ENCODE measurements around the gene S100PBP. TPM values are rescaled to one million over a fixed set of nuclear protein-coding genes. Genes with fewer than 3 reads are reported as not detected.

Gene S100PBP
- total RNA-seq, 1 donor from 2014 or later = 66.1 TPM

DNA sequence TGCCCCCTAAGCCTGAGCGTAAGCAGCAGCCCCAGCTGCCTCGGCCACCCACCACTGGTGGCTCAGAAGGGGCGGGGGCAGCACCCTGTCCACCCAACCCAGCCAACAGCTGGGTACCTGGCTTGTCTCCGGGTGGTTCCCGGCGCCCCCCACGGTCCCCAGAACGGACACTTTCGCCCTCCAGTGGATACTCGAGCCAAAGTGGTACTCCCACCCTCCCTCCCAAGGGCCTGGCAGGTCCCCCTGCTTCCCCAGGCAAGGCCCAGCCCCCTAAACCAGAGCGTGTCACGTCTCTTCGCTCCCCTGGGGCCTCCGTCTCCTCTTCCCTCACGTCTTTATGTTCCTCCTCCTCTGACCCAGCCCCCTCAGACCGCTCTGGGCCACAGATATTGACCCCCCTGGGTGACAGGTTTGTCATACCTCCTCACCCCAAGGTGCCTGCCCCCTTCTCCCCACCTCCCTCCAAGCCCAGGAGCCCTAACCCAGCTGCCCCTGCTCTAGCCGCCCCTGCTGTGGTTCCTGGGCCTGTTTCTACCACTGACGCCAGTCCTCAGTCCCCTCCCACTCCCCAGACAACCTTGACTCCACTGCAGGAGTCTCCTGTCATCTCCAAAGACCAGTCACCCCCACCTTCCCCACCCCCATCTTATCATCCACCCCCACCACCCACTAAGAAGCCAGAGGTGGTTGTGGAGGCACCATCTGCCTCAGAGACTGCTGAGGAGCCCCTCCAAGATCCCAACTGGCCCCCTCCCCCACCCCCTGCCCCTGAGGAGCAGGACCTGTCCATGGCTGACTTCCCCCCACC, 46.5 kb upstream of the S100PBP start:
- no peaks in the 10 kb centered on the region for H3K27me3 Mint-ChIP-seq
- no peaks in the 10 kb centered on the region for H3K9me3 Mint-ChIP-seq (ENCODE audit: low read depth)
- TF ChIP-seq, protein P1, sequence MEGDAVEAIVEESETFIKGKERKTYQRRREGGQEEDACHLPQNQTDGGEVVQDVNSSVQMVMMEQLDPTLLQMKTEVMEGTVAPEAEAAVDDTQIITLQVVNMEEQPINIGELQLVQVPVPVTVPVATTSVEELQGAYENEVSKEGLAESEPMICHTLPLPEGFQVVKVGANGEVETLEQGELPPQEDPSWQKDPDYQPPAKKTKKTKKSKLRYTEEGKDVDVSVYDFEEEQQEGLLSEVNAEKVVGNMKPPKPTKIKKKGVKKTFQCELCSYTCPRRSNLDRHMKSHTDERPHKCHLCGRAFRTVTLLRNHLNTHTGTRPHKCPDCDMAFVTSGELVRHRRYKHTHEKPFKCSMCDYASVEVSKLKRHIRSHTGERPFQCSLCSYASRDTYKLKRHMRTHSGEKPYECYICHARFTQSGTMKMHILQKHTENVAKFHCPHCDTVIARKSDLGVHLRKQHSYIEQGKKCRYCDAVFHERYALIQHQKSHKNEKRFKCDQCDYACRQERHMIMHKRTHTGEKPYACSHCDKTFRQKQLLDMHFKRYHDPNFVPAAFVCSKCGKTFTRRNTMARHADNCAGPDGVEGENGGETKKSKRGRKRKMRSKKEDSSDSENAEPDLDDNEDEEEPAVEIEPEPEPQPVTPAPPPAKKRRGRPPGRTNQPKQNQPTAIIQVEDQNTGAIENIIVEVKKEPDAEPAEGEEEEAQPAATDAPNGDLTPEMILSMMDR (IDR thresholded peaks at IDR 0.05; ENCODE audit: unreplicated experiment) = no peak
- H3K27ac Mint-ChIP-seq = no peak overlapping the region
- peaks cover 19% of the 10 kb centered on the region for H3K4me1 Mint-ChIP-seq (ENCODE audit: low read depth)
- H3K36me3 Mint-ChIP-seq (ENCODE audit: insufficient read depth) = peaks cover 13% of the 10 kb centered on the region
- DNase-seq (ENCODE audit: low spot score, unreplicated experiment) = no peak
- H3K4me3 Mint-ChIP-seq (ENCODE audit: low read depth) = no peak overlapping the region

DNA sequence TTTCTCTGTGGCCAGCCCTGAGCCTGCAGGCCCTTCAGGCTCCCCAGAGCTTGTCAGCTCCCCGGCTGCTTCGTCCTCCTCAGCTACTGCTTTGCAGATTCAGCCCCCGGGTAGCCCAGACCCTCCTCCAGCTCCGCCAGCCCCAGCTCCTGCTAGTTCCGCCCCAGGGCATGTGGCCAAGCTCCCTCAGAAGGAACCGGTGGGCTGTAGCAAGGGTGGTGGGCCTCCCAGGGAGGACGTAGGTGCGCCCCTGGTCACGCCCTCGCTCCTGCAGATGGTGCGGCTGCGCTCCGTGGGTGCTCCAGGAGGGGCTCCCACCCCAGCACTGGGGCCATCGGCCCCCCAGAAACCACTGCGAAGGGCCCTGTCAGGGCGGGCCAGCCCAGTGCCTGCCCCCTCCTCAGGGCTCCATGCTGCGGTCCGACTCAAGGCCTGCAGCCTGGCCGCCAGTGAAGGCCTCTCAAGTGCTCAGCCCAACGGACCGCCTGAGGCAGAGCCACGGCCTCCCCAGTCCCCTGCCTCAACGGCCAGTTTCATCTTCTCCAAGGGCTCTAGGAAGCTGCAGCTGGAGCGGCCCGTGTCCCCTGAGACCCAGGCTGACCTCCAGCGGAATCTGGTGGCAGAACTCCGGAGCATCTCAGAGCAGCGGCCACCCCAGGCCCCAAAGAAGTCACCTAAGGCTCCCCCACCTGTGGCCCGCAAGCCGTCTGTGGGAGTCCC, 45.7 kb upstream of the S100PBP start:
- Mint-ChIP-seq H3K4me1 (ENCODE audit: low read depth) (peaks cover 11% of the 10 kb centered on the region), H3K9me3 (ENCODE audit: low read depth) (no peaks in the 10 kb centered on the region), H3K4me3 (ENCODE audit: low read depth) (no peak overlapping the region), H3K27ac (peak overlapping the region; percentile 16), H3K36me3 (ENCODE audit: insufficient read depth) (peaks cover 15% of the 10 kb centered on the region), H3K27me3 (no peaks in the 10 kb centered on the region)
- DNase-seq (ENCODE audit: low spot score, unreplicated experiment) = no peak
- TF ChIP-seq, protein P1 (IDR thresholded peaks at IDR 0.05; ENCODE audit: unreplicated experiment) = no peak

DNA sequence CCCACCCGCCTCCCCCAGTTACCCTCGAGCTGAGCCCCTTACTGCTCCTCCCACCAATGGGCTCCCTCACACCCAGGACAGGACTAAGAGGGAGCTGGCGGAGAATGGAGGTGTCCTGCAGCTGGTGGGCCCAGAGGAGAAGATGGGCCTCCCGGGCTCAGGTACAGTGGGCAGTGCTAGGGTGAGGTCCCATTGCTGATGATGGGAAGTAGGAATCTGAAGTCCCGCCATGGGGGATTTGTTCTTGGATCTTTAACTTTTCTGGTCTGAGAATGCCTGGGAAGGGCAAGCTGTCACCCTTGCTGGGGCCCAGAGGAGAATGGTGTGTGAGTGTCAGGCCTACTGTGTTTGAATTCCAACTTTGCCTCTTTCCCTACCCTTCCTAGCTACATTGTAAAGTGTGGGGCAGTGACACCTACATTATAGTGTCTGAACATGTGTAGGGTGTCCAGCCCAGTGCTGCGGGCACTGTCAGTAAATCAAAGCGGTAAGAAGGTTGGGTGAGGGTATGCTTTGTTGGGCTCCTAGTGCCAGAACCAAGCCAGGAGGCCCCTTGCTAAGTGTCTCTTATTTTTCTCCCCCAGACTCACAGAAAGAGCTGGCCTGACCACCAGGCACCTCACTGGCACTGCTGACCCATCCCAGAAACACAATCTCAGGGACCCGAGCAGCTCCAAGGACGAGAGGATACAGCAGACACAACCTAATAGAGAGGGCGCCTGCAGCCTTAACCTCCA, 45.0 kb upstream of the S100PBP start:
- H3K27ac Mint-ChIP-seq = peak overlapping the region; percentile 74
- TF ChIP-seq, protein P1 (IDR thresholded peaks at IDR 0.05; ENCODE audit: unreplicated experiment) = no peak
- peaks cover 15% of the 10 kb centered on the region for H3K36me3 Mint-ChIP-seq (ENCODE audit: insufficient read depth)
- no peak for DNase-seq (ENCODE audit: low spot score, unreplicated experiment)
- H3K9me3 Mint-ChIP-seq (ENCODE audit: low read depth) = no peaks in the 10 kb centered on the region
- no peak overlapping the region for H3K4me3 Mint-ChIP-seq (ENCODE audit: low read depth)
- no peaks in the 10 kb centered on the region for H3K27me3 Mint-ChIP-seq
- peaks cover 4% of the 10 kb centered on the region for H3K4me1 Mint-ChIP-seq (ENCODE audit: low read depth)

DNA sequence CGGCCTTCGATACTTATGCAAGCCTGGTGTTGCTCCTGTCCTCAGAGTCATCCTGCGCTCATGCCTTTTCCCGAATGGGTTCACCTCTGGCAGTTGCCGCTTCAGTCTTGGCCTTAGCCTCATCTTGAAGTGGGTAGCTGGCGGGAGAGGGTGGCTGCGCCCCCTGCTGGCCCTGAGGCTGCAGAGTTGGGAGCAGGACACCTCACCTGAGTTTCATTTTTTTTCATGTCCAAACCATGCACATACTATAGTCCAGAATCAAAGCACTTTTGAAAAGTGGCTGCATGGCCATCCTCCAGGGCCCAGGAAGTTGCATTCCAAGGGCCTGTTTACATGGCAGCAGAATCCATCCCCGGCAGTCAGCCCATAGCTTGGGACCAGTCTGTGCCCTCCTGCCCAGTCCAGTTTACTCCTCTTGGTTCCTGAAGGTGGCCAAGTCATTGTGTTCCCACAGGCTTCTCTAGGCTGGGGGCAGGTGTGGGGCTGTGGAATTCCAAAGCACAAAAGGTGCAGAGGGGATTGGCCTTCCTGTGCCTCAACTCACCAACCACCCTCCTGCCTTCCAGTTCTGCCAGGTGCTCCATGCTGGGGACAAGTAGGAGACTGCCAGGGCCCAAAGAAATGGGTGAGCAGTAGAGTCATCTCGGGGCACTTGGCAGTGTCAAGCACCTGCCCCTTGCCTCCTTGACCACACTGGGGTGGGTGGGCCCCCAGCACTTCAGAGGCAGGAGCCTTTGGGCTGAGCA, 44.3 kb upstream of the S100PBP start:
- DNase-seq (ENCODE audit: low spot score, unreplicated experiment) = peak; percentile 81
- Mint-ChIP-seq H3K4me1 (ENCODE audit: low read depth) (peaks cover 3% of the 10 kb centered on the region), H3K27ac (peak overlapping the region; percentile 74), H3K27me3 (no peaks in the 10 kb centered on the region), H3K9me3 (ENCODE audit: low read depth) (no peaks in the 10 kb centered on the region), H3K4me3 (ENCODE audit: low read depth) (no peak overlapping the region), H3K36me3 (ENCODE audit: insufficient read depth) (peaks cover 16% of the 10 kb centered on the region)
- TF ChIP-seq, protein P1 (IDR thresholded peaks at IDR 0.05; ENCODE audit: unreplicated experiment) = peak; percentile 97
